AG04449 (cell line): ENCODE measurements around the gene DCXR.

Source experiments
- CTCF ChIA-PET: fragments of 350-600 bp; formaldehyde crosslinking; extraction: SDS; loops from one replicate; lab custom pipeline; 2021; ENCODE audit warnings: antibody characterized with exemption; lab: Yijun Ruan, JAX
- POLR2A ChIA-PET: fragments of 400-600, 350-600 bp; formaldehyde crosslinking; extraction: SDS; loops from one replicate; lab custom pipeline; 2020; ENCODE audit warnings: antibody characterized with exemption, inconsistent platforms; lab: Yijun Ruan, JAX
- DNase-seq: peaks from one replicate; pipeline ENCODE4 v3.0.0-alpha.2; 2010; ENCODE audit warnings: low read depth, low spot score
- H3K4me3 ChIP-seq: 2 replicates; pipeline ENCODE4 v1.5.1; 2011; ENCODE audit warnings: low read depth, mild to moderate bottlenecking, control low read depth, low read length
- CTCF ChIP-seq: IDR thresholded peaks from one replicate; pipeline ENCODE4 v1.5.1; 2011; ENCODE audit warnings: mild to moderate bottlenecking, moderate library complexity, low read length, control low read depth, inconsistent platforms; ENCODE audit not compliant: insufficient read depth; ENCODE audit errors: missing control alignments

DCXR gene

GRCh38 chr17:81996757-81997441 lies 40.6 kb downstream of the DCXR start:
- H3K4me3 ChIP-seq = no peak overlapping the region
- CTCF ChIA-PET = interaction anchor here (1.5 to 1.7 kb wide), 2 partner anchors 25 to 37 kb away, joined by 5 to 6 read pairs; partner anchors contain the start of gene CENPX
- DNase-seq = no peak
- POLR2A ChIA-PET = no interaction called here
- TF ChIP-seq CTCF = no peak

- ChIA-PET POLR2A (no interaction called here), CTCF (interaction anchor here (1.5 kb wide), 1 partner anchor 26 kb away, joined by 5 read pairs; the partner anchor contains the start of gene CENPX)
- no peak for DNase-seq
- H3K4me3 ChIP-seq = no peak overlapping the region
- no peak for TF ChIP-seq CTCF
Measured at GRCh38 chr17:81996232-81996756, 41.2 kb downstream of the DCXR start.

- no peak for TF ChIP-seq CTCF
- CTCF ChIA-PET = interaction anchor here (1.5 kb wide), 1 partner anchor 26 kb away, joined by 5 read pairs; the partner anchor contains the start of gene CENPX
- H3K4me3 ChIP-seq = no peak overlapping the region
- DNase-seq = no peak
- POLR2A ChIA-PET = no interaction called here
Measured at GRCh38 chr17:81995463-81996231, 41.9 kb downstream of the DCXR start.

GRCh38 chr17:81994593-81995462 lies 42.7 kb downstream of the DCXR start:
- TF ChIP-seq CTCF = no peak
- ChIA-PET POLR2A (no interaction called here), CTCF (interaction anchor here (0.8 to 1.1 kb wide), 2 partner anchors 14 to 35 kb away, joined by 3 read pairs; no protein-coding TSS in a partner anchor)
- no peak overlapping the region for H3K4me3 ChIP-seq
- DNase-seq = no peak

- no peak for TF ChIP-seq CTCF
- H3K4me3 ChIP-seq = no peak overlapping the region
- ChIA-PET CTCF (interaction anchor here (0.8 to 3.1 kb wide), 3 partner anchors 13 to 34 kb away, joined by 3 to 13 read pairs (median 3); no protein-coding TSS in a partner anchor), POLR2A (no interaction called here)
- DNase-seq = no peak
Measured at GRCh38 chr17:81993729-81994592, 43.5 kb downstream of the DCXR start.
